Stimulated activated CD4-positive, alpha-beta T cell treated with anti-CD3 and anti-CD28 coated beads, TNF-alpha, amount 100 ng/mL, for 48 hours (primary cell): Measurements from ENCODE around the gene LGR5.

ENCODE experiments used
- DNase-seq, 3 donors: peaks; one replicate each; pipeline ENCODE4 v3.0.0-alpha.2; 2020; ENCODE audit warnings: low read depth in 3 of 3

LGR5 gene

GRCh38 chr12:71438670-71439361 is 782 bp upstream of the LGR5 start:
- DNase-seq = no peak

- no peak for DNase-seq
Measured at GRCh38 chr12:71439362-71439612, 311 bp upstream of the LGR5 start.

GRCh38 chr12:71440345-71440762 is 756 bp downstream of the LGR5 start:
- DNase-seq = no peak

GRCh38 chr12:71440763-71441748 is 1.5 kb downstream of the LGR5 start:
- DNase-seq = no peak

- no peak for DNase-seq
Measured at GRCh38 chr12:71441836-71442566, 2.4 kb downstream of the LGR5 start.

- no peak for DNase-seq
Measured at GRCh38 chr12:71442567-71442931, 3.0 kb downstream of the LGR5 start.

- DNase-seq = no peak
Measured at GRCh38 chr12:71445071-71445470, 5.5 kb downstream of the LGR5 start.

GRCh38 chr12:71447691-71448132 is 8.1 kb downstream of the LGR5 start:
- no peak for DNase-seq

- DNase-seq = no peak
Measured at GRCh38 chr12:71448150-71448581, 8.6 kb downstream of the LGR5 start.

- DNase-seq = no peak
Measured at GRCh38 chr12:71449373-71450070, 9.9 kb downstream of the LGR5 start.

GRCh38 chr12:71452006-71452405 is 12.4 kb downstream of the LGR5 start:
- DNase-seq = no peak

GRCh38 chr12:71455028-71455737 is 15.6 kb downstream of the LGR5 start:
- no peak for DNase-seq

- no peak for DNase-seq
Measured at GRCh38 chr12:71456316-71456715, 16.7 kb downstream of the LGR5 start.

- DNase-seq = no peak
Measured at GRCh38 chr12:71456990-71457389, 17.4 kb downstream of the LGR5 start.

GRCh38 chr12:71460318-71460717 is 20.7 kb downstream of the LGR5 start:
- no peak for DNase-seq

GRCh38 chr12:71460850-71461609 is 21.4 kb downstream of the LGR5 start:
- no peak for DNase-seq

- DNase-seq = no peak
Measured at GRCh38 chr12:71461787-71462328, 22.3 kb downstream of the LGR5 start.

- DNase-seq = no peak
Measured at GRCh38 chr12:71465796-71466195, 26.2 kb downstream of the LGR5 start.

GRCh38 chr12:71469258-71469750 is 29.7 kb downstream of the LGR5 start:
- no peak for DNase-seq

GRCh38 chr12:71472441-71472911 is 32.9 kb downstream of the LGR5 start:
- DNase-seq = no peak
